GM13976 (cell line): Measurements from ENCODE around the gene ARHGDIG.

ENCODE experiments used
- DNase-seq: peaks from one replicate; pipeline ENCODE4 v3.0.0; 2012; ENCODE audit warnings: low spot score
- CTCF ChIP-seq: IDR thresholded peaks from 2 replicates; pipeline ENCODE4 v1.5.1; 2012; ENCODE audit warnings: borderline replicate concordance, mild to moderate bottlenecking; ENCODE audit not compliant: insufficient read depth; ENCODE audit errors: extremely low read depth, missing control alignments, control extremely low read depth
- in situ Hi-C: fragments of 300-500 bp; cut with MboI; formaldehyde crosslinking; loops from one replicate; pipeline ENCODE4 v1.12.0; 2022; ENCODE audit warnings: low sequenced_read_pairs, mixed read lengths, inconsistent platforms; ENCODE audit not compliant: unreplicated experiment

ARHGDIG gene

GRCh38 chr16:273547-274421 lies 6.6 kb upstream of the ARHGDIG start:
- no peak for DNase-seq

GRCh38 chr16:275041-275641 lies 5.2 kb upstream of the ARHGDIG start:
- DNase-seq, result no peak
- in situ Hi-C loops, result no loop called here
- no peak for TF ChIP-seq CTCF

More at GRCh38 chr16:273547-274421, 6.6 kb upstream of the ARHGDIG start:
- TF ChIP-seq CTCF, result no peak
- in situ Hi-C loops, result no loop called here

- in situ Hi-C loops, result no loop called here
- TF ChIP-seq CTCF, result no peak
- DNase-seq, result no peak
Measured at GRCh38 chr16:275786-276232, 4.6 kb upstream of the ARHGDIG start, which contains the start of gene RGS11. RGS11 (minus strand) TSS chr16:275944; CDS start chr16:275911, 33 bp downstream.

- no peak for TF ChIP-seq CTCF
- in situ Hi-C loops, result no loop called here
Measured at GRCh38 chr16:276426-277077, 3.8 kb upstream of the ARHGDIG start.

GRCh38 chr16:278863-279366 lies 1.5 kb upstream of the ARHGDIG start:
- TF ChIP-seq CTCF, result no peak
- peak; percentile 73 for DNase-seq
- in situ Hi-C loops, result no loop called here

More at GRCh38 chr16:276426-277077, 3.8 kb upstream of the ARHGDIG start:
- DNase-seq, result no peak

- in situ Hi-C loops, result no loop called here
- DNase-seq, result no peak
- no peak for TF ChIP-seq CTCF
Measured at GRCh38 chr16:279531-279930, 860 bp upstream of the ARHGDIG start.
